Left ventricle myocardium inferior (tissue), 1 donor: ENCODE data around the gene ZFP36. TPM values are rescaled to one million over a fixed set of nuclear protein-coding genes. Genes with fewer than 3 reads are reported as not detected.

Experiments
- DNase-seq: peaks from one replicate; pipeline ENCODE4 v3.0.0-alpha.2; 2020
- H3K27ac ChIP-seq: fragments of 200-600 bp; replicated peaks from 2 replicates; pipeline ENCODE4 v1.8.0; 2021
- H3K27me3 ChIP-seq: fragments of 200-600 bp; 2 replicates; pipeline ENCODE4 v1.8.0; 2021; ENCODE audit warnings: low read depth
- H3K36me3 ChIP-seq: fragments of 200-600 bp; 2 replicates; pipeline ENCODE4 v1.8.0; 2021
- H3K4me1 ChIP-seq: fragments of 200-600 bp; 2 replicates; pipeline ENCODE4 v1.8.0; 2021
- H3K4me3 ChIP-seq: fragments of 200-600 bp; 2 replicates; pipeline ENCODE4 v1.8.0; 2021; ENCODE audit warnings: mild to moderate bottlenecking, moderate library complexity
- H3K9me3 ChIP-seq: fragments of 200-600 bp; replicated peaks from 2 replicates; pipeline ENCODE4 v1.8.0; 2021
- intact Hi-C: fragments of 100-400 bp; cut with micrococcal nuclease; formaldehyde crosslinking; loops from one replicate; pipeline ENCODE4 v1.11.0; 2022
- total RNA-seq: library from RNA; stranded (reverse); fragmentation: NEBNext Ultra II Directional; extraction: Animal tissue kit (Norgen Biotek cat#: 25700); gene quantifications from one replicate; pipeline ENCODE4 v1.2.1, GENCODE V29; 2021
- TF ChIP-seq, protein P1 (sequence below): fragments of 200-600 bp; IDR thresholded peaks from 2 replicates; pipeline ENCODE4 v1.8.0; 2021; ENCODE audit warnings: antibody characterized with exemption, mild to moderate bottlenecking, borderline replicate concordance
- donor health status: DM: no; HTN: yes; CAD: no; lungs with severe emphysema.

ZFP36 gene
- total RNA-seq, 1 donor from 2014 or later: 34.8 TPM

DNA sequence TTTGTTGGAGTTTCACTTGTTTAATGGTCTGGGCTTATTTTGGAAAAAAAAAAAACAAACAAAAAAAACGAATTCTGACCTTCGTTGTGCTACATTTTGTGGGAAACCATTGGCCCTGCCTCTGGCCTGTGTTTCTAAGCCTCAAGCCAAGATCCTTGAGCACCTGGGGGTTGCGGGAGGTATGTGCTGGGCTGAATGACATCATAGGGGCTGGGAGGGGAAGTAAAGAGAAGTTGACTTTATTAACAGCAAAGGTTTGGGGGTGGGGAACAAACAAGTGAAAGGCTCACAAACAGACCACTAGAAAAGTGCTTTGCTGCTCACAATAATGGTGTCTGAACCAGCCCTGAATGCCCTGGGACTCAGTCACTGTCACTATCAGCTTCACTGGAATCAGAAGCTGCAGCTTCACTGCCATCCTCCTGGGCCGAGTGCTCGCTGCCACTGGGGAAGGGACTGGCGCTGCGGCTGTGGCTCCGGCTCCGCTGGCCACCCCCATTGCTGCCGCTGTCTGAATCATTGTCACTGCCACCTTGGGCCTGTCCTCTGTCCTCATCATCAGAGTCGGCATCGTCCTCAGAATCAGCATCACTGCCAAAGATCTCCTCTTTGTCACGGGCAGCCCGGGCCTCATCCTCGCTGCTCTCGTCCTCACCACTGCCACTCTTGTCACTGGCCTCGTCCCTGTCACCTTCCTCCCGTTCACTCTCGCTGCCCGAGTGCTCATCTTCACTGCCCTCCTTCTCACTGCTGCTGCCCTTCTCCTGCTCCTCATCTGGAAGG, 20.8 kb upstream of the ZFP36 start:
- no peak for DNase-seq

GRCh38 chr19:39386557-39386956, 20.1 kb upstream of the ZFP36 start:
- intact Hi-C loops: no loop called here
- Histone ChIP-seq H3K27ac (no peak overlapping the region), H3K4me3 (no peak overlapping the region), H3K9me3 (no peaks in the 10 kb centered on the region), H3K27me3 (no peaks in the 10 kb centered on the region), H3K4me1 (peaks cover 24% of the 10 kb centered on the region), H3K36me3 (peaks cover 77% of the 10 kb centered on the region)
- TF ChIP-seq, protein P1, sequence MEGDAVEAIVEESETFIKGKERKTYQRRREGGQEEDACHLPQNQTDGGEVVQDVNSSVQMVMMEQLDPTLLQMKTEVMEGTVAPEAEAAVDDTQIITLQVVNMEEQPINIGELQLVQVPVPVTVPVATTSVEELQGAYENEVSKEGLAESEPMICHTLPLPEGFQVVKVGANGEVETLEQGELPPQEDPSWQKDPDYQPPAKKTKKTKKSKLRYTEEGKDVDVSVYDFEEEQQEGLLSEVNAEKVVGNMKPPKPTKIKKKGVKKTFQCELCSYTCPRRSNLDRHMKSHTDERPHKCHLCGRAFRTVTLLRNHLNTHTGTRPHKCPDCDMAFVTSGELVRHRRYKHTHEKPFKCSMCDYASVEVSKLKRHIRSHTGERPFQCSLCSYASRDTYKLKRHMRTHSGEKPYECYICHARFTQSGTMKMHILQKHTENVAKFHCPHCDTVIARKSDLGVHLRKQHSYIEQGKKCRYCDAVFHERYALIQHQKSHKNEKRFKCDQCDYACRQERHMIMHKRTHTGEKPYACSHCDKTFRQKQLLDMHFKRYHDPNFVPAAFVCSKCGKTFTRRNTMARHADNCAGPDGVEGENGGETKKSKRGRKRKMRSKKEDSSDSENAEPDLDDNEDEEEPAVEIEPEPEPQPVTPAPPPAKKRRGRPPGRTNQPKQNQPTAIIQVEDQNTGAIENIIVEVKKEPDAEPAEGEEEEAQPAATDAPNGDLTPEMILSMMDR: no peak
- DNase-seq: no peak

More for the DNA sequence above, 20.8 kb upstream of the ZFP36 start:
- H3K27me3 ChIP-seq: no peaks in the 10 kb centered on the region
- H3K4me3 ChIP-seq: no peak overlapping the region
- H3K27ac ChIP-seq: no peak overlapping the region
- peaks cover 20% of the 10 kb centered on the region for H3K4me1 ChIP-seq
- TF ChIP-seq, protein P1: no peak
- peaks cover 84% of the 10 kb centered on the region for H3K36me3 ChIP-seq
- no peaks in the 10 kb centered on the region for H3K9me3 ChIP-seq
- intact Hi-C loops: no loop called here

- H3K4me3 ChIP-seq: no peak overlapping the region
- peaks cover 38% of the 10 kb centered on the region for H3K4me1 ChIP-seq
- DNase-seq: no peak
- TF ChIP-seq, protein P1: no peak
- no peaks in the 10 kb centered on the region for H3K9me3 ChIP-seq
- intact Hi-C loops: no loop called here
- H3K36me3 ChIP-seq: peaks cover 68% of the 10 kb centered on the region
- H3K27ac ChIP-seq: no peak overlapping the region
- H3K27me3 ChIP-seq: no peaks in the 10 kb centered on the region
These were observed 18.0 kb upstream of the ZFP36 start for GRCh38 chr19:39388657-39389056.

GRCh38 chr19:39389631-39390414, 16.8 kb upstream of the ZFP36 start:
- DNase-seq: no peak
- no peaks in the 10 kb centered on the region for H3K9me3 ChIP-seq
- H3K27me3 ChIP-seq: no peaks in the 10 kb centered on the region
- H3K27ac ChIP-seq: peak overlapping the region; percentile 98
- peaks cover 38% of the 10 kb centered on the region for H3K4me1 ChIP-seq
- H3K36me3 ChIP-seq: peaks cover 70% of the 10 kb centered on the region
- peak overlapping the region; percentile 99 for H3K4me3 ChIP-seq
- intact Hi-C loops: no loop called here
- TF ChIP-seq, protein P1: no peak

DNA sequence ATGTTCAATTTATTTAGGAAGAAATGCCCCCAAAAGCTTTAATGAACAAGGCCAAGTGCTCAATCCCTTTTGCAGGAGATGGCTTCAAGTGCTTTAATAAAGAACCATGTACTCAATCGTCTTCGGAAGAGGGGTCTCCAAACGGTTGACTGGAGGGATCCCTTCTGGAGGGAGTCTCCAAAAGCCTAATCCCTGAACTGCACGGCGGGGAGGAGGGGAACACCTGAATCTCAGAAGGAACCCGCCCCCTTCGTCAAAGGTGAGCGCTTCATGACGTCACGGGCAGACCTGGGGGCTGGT, 16.2 kb upstream of the ZFP36 start:
- intact Hi-C loops: no loop called here
- no peaks in the 10 kb centered on the region for H3K27me3 ChIP-seq
- no peak for DNase-seq
- TF ChIP-seq, protein P1: no peak
- peaks cover 38% of the 10 kb centered on the region for H3K4me1 ChIP-seq
- H3K9me3 ChIP-seq: no peaks in the 10 kb centered on the region
- H3K36me3 ChIP-seq: peaks cover 69% of the 10 kb centered on the region
- peak overlapping the region; percentile 99 for H3K4me3 ChIP-seq
- peak overlapping the region; percentile 98 for H3K27ac ChIP-seq
